CD1c-positive myeloid dendritic cell (primary cell): Measurements from ENCODE around the gene RBMS3.

ENCODE experiments used
- DNase-seq: peaks from one replicate; pipeline ENCODE4 v3.0.0-alpha.2; 2016; ENCODE audit errors: extremely low spot score

RBMS3 gene

DNA sequence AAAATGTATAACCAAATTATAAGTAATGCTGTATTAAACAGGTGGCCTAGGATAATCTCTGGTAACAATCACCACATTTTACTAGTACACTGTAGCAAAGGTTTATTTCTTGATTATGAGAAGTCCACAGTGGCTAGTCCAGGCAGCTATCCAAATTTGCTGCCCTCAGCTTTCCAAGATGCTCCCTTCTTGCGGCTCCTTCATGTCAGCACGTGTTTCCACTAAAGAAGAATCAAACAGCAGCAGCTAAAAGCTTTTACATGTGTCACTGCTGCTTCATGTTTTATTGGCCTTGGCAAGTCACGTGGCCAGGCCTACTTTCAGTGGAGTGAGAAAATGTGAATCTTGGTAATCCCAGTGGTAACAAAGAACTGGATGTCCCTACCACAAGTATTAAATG lies 5.6 kb upstream of the RBMS3 start:
- no peak for DNase-seq

DNA sequence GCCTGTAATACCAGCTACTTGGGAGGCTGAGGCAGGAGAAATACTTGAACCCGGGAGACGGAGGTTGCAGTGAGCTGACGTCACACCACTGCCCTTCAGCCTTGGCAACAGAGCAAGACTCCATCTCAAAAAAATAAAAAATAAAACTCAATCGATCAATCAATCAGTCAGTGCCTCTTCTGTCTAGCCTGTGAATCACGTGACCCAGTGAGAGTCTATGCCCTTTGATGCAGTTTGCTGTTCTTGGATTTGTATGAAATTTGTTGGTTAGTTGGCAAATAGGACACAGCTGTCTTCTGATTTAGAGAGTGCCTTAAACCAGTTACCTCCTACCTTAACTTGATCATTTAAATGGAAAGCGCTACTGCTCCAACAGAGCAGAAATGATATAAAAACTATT lies 3.6 kb upstream of the RBMS3 start:
- no peak for DNase-seq

DNA sequence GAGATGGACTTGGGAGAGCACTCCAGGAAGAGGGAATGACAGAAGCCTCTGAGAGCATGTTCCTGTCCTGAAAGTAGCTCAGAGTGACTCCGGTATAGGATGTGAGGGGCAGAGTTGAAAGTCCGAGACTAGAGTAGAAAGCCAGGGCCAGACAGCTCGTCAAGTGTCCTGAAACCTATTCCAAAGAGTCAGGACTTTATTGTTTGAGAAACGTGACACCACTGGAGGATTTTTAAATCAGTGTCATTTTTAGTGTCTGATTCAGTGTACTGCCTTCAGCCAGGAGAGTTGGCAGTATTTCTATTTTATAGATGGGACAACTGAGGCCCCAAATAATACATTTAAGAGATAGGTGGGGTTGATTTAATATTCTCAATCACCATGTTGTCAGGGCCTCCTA lies 1.6 kb upstream of the RBMS3 start:
- no peak for DNase-seq

DNA sequence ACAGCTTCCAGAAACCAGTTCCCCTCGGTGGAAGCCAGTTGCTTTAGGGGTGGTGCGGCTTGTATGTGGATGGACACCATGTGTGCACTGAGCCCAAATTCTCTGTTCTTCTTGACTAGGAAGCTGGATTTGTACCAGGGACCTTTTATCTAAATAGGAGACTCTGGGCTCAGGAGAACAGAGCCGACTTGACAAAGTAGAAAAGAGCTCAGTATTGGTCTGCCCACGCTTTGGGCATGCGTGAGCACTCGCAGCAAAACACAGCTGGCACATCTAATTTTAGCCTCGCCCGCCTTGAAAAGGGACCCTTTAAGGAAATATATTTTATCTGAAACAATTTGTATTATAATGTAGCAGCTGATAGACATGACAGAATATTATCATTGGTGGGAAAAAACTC lies 1.1 kb upstream of the RBMS3 start:
- no peak for DNase-seq

DNA sequence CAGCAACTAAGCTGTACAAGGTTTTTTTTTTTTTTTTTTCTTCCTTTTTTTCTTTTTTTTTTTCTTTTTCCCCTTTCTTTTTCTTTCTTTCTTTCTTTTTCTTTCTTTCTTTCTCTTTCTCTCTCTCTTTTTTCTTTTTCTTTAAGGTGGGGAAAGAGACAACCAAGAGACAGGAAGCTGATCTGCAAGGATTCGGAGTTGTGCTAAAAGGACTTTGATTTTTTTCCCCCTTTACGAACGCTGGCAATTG lies 148 bp downstream of the RBMS3 start:
- no peak for DNase-seq

DNA sequence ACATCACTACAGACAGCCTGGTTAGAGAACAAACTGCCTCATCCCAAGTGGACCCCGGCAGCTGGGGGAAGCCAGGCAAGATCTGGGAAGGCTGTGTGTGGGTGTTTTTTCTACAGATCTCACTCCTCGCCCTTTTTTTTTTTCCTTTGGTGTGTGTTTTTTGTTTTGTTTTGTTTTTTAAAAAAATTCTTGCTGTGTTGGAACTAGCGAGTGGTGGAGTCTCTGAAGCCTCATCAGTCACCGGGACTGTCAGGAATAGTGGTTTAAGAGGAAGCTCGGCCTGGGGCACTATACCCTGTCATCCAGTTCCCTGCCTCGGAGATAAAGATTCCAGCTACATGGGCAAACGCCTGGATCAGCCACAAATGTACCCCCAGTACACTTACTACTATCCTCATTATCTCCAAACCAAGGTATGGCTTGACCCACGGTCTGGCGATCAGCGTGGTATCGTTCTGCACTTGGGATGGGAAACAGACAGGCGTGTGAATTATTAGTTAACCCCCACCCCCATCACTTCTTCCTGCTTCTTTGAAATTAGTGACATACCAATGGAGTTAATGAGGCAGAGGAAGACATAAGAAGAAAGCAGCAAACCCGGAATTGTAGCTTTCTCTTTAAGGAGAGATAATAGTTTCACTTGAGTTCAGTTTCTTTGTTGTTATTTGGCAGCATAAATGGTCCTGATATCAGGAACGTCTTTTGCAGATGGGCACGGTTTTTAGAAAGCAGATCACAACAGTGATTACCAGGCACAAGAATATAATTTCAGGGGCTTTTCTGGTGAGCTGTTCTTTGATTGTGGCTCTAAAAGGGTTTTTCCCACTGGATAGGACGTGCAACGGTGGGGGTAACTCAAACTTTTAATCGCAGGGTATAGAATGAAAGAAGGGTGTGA lies 722 bp downstream of the RBMS3 start:
- DNase-seq: no peak

DNA sequence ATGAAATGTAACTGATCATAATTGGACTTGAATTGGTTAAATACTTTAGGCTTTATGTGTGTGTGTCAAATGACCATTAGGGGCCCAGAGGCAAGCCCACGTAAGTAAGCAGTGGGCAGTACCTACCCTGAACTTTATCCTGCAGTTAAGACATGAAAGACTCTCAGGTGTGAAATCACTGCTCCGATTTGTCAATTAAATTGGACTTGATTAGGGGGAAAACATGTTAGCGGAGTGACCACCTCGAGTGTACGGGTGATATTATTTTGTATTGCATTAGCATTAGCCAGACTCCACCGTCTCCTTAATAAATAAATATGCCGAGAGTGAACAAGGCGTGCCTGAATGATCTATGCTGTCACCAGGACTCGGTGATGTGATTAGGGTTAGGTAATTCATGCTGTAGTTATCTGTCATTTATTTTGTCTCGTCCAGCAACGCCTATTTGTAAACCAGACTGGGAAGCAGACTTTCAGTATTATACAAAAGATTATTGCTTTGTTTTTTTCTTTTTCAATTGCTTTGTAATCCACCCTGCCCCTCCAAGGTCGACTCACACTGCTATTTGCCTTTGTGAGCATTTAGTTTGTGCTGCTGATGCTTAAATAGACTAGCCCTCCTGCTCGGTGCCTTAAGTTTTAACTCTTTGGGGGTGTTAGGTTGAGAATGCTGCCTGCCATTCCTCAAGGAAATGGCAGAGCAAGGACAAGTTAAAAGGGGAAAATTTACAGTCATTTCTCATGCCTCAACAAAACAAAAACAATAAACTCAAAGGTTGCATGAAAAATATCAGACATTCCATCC lies 1.8 kb downstream of the RBMS3 start:
- DNase-seq: no peak

DNA sequence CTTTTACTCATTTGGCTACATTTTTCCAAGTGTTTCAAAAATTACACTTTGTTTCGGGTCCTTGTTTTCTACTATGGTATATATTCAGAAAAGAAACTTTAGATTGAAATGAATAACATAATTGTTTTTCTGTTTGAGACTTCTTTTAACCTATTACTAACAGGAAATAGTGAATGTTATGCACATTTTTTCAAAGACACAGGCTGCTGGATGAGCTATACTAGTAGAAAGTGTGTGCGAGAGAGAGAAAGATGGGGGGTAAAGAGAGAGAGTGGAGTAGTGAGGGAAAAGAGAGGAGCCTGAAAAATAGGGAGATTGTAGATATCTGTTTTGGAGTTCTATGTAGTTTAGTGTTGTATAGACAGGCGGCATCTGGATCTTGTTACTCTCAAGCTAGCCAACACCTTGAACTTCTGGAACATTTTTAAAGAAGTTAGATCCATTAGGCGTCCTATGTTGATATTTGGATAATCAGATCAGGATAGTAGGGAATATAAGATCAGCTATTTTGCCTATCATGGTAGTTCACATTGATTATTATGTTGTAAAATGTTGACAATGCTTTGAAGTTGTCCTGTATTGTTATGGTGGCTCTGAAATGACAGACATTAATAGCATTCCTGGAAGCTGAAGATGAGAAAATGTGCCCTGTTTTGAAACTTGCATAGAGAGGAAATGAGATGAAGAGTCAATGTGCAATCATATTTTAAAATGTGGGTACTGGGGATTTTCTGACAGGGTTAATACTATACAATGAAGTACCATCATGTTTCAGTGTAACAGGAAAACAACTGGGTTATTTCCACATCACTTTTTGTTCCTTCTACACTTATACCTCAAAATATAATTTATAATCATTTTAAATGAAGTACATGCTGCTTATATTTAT lies 2.6 kb downstream of the RBMS3 start:
- no peak for DNase-seq

DNA sequence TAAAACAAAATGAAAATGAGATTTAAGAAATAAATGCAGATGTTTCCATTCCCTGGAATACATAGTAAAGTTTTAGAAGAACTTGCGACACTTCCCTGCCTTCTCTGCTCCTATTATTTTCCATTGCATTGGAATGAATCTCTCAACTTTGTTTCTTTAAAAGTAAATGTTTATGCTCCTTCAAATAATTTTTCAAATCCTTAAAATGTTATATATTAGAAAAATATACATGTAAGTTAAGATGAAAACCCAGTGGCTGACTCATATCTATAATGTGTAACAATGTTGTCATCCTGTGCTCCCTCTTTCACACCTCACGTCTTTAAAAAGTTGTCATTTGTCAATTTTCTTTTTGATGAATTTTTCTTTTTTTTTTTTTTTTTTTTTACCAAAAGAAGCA lies 3.6 kb downstream of the RBMS3 start:
- DNase-seq: no peak

DNA sequence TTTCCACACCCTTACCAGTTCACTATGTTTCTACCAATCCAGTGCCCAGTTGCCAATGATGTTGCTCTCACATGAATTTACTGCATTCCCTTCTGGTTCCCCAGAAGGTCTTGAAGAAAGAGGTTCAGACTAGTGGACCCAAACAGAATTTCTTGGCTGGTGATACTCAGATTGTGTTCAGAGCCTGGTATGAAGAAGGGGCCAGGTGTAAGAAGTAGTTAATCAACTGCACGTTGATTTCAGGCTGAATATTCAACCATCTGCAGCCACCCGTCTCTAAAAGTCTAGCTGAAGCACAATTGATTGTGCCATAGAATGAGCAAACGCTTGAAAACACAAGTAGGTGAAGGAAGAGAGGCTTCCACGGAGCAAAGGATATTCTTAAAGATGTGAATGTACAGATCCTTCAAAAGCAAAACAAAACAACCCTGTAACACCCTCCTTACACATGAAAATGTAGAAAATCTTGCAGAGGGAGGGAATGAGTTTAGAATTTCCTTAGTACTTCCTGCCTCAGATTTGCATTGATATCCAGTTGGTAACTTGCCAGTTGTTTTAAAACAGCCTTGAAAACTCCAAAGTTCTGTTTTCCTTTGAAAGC lies 4.7 kb downstream of the RBMS3 start:
- DNase-seq: no peak

DNA sequence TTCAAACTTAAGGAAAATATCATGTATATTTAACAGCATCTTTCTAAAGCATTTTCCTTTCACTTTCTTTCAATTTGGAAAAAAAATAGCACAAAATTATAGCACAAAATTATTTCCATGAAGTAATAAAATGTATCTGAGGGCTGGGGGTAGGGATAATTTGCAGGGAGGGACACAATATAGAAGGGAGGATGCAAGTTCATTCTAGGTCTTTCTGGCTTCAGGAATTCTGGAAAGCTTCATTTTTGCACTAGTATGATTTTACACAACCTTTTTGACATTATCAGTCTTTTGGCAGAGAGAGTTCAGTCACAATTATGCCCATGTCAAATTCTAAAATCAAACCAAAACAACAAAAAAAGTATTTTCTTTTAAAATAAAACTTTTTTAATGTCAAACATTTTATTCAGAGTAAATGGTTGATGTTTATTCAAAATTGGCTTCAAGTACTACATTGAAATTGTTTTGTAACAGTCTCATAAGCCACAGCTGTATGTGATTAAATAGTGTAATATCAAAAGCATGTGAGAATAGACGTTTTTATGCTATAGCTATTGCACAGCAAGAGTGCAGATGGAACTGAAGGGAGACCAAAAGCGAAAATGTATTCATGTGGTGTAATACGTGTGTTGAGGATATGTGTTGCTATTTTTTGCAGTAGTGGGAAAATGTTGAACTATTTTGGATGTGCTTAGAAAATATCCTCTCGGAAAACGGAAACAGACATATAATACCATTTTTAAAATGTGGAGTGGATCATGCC lies 5.8 kb downstream of the RBMS3 start:
- DNase-seq: no peak

DNA sequence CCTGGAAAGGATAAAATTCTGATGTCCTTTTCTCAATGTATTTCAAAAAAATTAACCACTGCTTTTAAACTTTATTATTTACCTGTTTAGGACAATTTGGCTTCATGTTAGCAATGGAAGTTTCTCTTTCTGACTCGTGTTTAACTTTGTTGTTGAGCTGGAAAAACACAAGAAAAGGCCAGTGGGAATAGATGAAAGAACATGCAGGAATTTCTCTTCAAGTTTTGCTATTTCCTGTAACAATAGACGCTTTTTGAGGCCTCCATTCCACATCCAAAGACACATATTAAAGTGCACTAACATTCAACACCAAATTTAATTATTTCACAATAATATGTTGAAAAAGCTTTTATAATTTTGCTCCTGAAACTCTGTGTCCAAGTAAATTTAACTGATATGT lies 9.7 kb downstream of the RBMS3 start:
- DNase-seq: no peak

DNA sequence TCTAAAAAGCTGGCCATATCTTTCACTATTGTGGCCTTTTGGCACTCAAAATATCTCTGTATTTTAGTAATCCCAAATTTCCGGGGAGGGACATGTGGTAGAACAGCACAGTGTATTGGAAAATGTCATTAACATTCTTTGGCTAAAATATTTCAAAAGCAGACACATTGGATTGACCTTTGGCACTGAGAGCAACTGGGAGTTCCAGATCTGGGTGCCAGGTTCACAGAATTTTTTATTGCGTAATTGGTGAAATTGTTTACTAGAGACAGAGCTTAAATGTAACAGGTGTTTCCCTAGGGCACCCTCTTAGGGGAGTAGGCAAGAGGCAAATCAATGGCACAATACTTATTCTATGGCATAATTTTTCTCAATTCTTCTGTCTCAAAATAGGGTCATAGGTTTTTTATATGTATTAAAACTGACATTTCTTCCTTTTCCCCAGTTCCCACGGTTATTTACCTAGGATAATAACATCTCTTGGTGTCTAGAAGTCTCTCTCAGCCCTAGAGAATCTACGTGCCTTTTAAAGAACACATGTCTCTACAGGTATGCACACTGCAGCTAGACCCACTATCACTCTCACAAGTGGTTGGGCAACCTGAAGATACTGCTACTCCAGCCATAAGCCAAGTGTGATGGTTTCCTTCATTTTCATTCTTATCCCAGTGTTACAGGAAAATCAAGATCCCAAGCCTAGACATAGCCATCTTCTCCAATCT lies 10.6 kb downstream of the RBMS3 start:
- no peak for DNase-seq

DNA sequence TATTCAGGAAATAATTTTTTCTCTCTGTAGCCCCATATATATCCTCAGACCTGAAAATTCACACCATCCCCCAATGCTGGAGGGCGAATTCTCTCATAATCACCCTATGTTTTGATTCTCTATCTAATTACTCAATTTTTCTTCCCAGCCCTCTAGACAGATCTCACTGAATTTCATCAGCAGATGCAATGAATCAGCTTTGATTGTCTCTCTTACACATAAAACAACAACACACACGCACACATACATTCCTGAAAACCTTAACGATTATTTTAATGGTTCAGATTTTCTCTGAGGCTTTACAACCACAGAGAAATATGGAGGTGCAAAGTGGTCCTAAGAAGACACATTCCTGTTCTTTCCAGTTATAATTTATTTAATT lies 11.1 kb downstream of the RBMS3 start:
- DNase-seq: no peak

DNA sequence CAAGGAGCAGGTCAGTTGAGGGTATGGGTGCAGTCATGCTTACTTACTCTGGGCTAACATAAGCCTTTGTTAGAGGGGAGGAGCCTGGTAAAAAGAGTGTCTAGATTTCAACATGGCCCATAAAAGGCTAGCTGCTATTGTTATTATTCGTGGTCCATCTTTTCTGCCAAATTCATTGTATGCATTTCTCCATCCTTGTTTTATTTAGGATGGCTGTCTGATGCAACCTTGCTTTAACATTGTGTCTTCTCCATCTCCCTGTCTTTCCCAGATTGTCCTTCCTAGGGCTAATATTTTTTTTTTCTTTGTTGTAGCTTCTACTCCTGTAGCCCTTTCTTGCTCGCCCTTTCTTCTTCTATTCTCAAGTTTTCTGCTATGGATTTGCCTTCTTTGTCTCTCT lies 12.6 kb downstream of the RBMS3 start:
- DNase-seq: no peak

DNA sequence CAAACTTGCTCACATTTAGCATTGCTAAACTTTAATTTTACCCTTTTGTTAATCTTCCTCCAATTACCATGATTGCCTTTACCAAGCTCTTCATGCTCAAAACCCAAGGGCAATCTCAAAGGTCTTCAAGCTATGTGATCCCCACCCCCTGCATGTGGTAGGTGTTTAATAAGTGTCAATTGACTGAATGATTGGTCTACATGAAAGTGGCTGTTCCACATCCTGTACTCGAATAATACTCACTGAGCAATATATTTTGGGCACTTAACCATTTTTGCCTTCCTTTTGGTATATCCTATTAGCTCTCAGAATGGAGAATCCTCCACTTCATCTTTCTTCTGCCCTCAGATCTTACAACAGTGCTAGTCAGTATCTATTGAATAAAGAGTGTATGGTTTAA lies 17.1 kb downstream of the RBMS3 start:
- DNase-seq: no peak

DNA sequence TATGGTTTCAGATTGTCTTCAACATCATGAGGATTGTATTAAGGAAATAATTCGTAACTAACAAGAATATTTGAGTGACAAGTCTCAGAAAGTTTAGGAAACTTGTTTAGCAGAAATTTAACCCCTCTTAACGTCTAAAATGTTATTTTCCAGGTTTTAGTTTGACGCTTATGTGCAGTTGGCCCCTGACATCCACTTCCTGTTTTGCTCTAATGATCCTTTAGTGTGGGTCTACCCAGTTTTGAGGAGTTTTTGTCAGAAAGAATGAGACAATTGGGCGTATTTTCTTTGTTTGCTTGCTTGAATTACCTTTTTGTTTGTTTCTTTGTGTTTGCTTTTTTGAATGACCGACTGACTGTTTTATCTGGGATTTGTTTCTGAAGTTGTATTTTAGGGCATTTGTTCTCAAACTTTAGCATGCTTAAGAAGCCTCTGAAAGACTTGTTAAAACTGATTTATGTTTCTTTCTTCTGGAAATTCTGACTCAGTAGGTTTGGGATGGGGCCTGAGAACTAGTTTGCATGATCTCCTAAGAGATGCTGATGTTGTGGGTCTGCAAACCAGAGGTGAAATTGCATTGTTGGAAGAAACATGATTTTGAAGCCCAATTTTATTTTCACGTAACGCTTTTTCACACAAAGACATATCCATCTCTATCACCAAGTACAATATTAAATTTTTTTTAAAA lies 20.6 kb downstream of the RBMS3 start:
- DNase-seq: no peak

DNA sequence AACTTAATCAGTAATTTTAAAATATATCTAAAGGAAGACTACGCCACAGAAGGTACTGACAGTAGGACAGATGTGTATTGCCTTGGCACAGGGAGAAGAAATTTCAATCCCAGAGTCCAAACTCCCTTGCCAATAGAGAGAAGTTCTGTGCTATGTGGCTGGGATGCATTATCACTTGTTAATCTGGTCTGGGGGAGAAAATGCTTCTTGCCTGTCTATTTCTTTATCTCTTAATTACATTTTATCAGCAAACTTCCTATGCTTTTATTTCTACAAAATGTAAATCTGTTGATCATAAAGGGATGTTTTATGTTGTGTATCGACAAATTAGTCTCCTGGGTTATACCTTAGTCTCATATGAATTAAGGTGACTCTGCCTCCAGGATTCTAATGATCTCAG lies 21.7 kb downstream of the RBMS3 start:
- no peak for DNase-seq

DNA sequence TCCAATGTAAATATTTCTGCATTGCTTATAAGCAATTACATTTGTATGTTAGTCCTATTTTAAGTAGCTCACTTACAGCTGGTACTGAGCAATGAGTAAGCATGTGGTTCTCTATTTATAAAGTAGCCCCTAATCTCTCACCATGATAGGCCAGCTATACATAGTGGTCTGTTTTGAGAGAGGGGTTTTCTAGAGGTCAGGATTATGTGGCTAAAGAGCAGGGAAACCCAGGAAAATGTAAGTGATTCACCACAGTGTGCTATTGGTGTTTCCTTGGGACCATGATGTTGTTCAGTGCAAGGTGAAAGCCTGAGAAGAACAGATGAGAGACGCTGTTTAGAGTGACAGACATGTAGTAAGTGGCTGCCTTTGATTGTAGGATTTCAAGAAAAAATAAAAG lies 26.4 kb downstream of the RBMS3 start:
- no peak for DNase-seq

DNA sequence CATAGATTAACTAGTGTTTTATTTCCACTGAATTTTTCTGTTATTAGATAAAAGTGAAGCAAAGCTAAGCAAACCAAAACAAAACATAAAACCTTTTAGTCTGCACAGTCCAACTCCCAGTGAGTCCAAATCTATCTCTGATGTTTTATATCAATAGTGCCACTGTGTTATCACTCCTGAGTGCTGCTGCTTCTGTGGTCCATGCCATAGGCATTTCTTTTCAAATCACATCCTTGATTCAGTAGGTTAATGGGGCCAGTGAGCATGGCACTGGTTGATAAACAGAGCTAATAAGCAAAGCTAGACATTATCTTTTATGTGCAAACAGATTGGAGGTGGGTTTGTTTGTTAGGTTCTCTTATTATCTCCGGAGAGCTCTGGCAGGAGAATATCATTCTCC lies 30.0 kb downstream of the RBMS3 start:
- no peak for DNase-seq
